Loucy (cell line): ENCODE measurements around the gene ANXA5.

Source experiments
- EZH2phosphoT487 ChIP-seq: fragments of 200-600 bp; IDR thresholded peaks from 2 replicates; pipeline ENCODE4 v1.6.1; 2018; ENCODE audit warnings: antibody characterized with exemption, mild to moderate bottlenecking, moderate library complexity, borderline replicate concordance
- TF ChIP-seq, protein P1 (sequence below): fragments of 200-600 bp; sonication (generic); conservative IDR thresholded peaks from 2 replicates; pipeline ENCODE4 v1.5.1; 2014; ENCODE audit warnings: mild to moderate bottlenecking, antibody characterized with exemption, low read length

DNA sequence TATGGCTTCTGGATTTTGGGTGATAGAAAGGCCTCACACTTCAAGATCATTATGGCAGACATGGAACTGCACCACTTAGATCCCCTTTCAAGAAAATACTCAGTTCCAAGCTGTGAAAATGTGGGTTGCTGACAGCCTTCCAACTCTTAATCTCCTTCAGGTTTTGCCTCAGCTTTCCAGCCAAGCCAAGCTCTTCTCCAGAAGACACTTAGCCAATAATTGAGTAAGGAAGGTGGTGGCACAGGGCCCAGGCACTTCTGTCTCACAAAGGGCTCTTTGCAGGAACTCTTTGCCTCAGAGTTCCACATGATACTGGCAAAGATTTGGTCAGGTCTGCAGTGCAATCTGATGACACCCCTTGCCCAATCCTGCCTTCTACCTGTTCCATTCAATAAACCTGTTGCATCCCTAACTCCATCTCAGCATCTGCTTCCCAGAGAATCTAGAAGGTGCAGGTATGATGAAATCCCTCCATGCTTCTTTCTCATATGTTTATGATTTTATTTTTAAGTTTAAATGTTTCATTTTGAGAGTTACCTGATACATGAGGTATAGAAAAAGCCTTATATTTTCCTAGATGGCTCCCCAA, 30.6 kb downstream of the ANXA5 start:
- TF ChIP-seq, protein P1, sequence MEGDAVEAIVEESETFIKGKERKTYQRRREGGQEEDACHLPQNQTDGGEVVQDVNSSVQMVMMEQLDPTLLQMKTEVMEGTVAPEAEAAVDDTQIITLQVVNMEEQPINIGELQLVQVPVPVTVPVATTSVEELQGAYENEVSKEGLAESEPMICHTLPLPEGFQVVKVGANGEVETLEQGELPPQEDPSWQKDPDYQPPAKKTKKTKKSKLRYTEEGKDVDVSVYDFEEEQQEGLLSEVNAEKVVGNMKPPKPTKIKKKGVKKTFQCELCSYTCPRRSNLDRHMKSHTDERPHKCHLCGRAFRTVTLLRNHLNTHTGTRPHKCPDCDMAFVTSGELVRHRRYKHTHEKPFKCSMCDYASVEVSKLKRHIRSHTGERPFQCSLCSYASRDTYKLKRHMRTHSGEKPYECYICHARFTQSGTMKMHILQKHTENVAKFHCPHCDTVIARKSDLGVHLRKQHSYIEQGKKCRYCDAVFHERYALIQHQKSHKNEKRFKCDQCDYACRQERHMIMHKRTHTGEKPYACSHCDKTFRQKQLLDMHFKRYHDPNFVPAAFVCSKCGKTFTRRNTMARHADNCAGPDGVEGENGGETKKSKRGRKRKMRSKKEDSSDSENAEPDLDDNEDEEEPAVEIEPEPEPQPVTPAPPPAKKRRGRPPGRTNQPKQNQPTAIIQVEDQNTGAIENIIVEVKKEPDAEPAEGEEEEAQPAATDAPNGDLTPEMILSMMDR: no peak
- TF ChIP-seq EZH2phosphoT487: no peak
